ENCODE data around the gene KBTBD12.
A peak's percentile ranks its signal among the peaks of the same experiment; 100 is the strongest.

KBTBD12 gene

GRCh38 chr3:127985655-127986225 is 70.7 kb downstream of the KBTBD12 start:
- DNase-seq (ENCODE audit: low spot score), result no peak

GRCh38 chr3:127986803-127987202 is 71.8 kb downstream of the KBTBD12 start:
- DNase-seq (ENCODE audit: low spot score), result no peak

GRCh38 chr3:127987309-127987995 is 72.4 kb downstream of the KBTBD12 start:
- DNase-seq (ENCODE audit: low spot score), result no peak

- no peak for DNase-seq (ENCODE audit: low spot score)
Measured at GRCh38 chr3:127988770-127989557, 73.9 kb downstream of the KBTBD12 start.

GRCh38 chr3:127990051-127990450 is 75.0 kb downstream of the KBTBD12 start:
- DNase-seq (ENCODE audit: low spot score), result no peak

GRCh38 chr3:127990461-127990860 is 75.4 kb downstream of the KBTBD12 start:
- DNase-seq (ENCODE audit: low spot score), result no peak

GRCh38 chr3:127991251-127991650 is 76.2 kb downstream of the KBTBD12 start:
- no peak for DNase-seq (ENCODE audit: low spot score)

- DNase-seq (ENCODE audit: low spot score), result no peak
Measured at GRCh38 chr3:127991681-127992080, 76.6 kb downstream of the KBTBD12 start.

- no peak for DNase-seq (ENCODE audit: low spot score)
Measured at GRCh38 chr3:127992127-127992526, 77.1 kb downstream of the KBTBD12 start.

- DNase-seq (ENCODE audit: low spot score), result no peak
Measured at GRCh38 chr3:127994011-127994410, 79.0 kb downstream of the KBTBD12 start.

GRCh38 chr3:127997016-127997415 is 82.0 kb downstream of the KBTBD12 start:
- DNase-seq (ENCODE audit: low spot score), result no peak

- DNase-seq (ENCODE audit: low spot score), result no peak
Measured at GRCh38 chr3:127997961-127998360, 82.9 kb downstream of the KBTBD12 start.

GRCh38 chr3:127998596-127998995 is 83.6 kb downstream of the KBTBD12 start:
- no peak for DNase-seq (ENCODE audit: low spot score)

- DNase-seq (ENCODE audit: low spot score), result no peak
Measured at GRCh38 chr3:127999509-128000106, 84.6 kb downstream of the KBTBD12 start.

GRCh38 chr3:128001576-128001975 is 86.5 kb downstream of the KBTBD12 start:
- no peak for DNase-seq (ENCODE audit: low spot score)

GRCh38 chr3:128004661-128005060 is 89.6 kb downstream of the KBTBD12 start:
- DNase-seq (ENCODE audit: low spot score), result no peak

- DNase-seq (ENCODE audit: low spot score), result peak; percentile 71
Measured at GRCh38 chr3:128006061-128007032, 91.3 kb downstream of the KBTBD12 start.

- no peak for DNase-seq (ENCODE audit: low spot score)
Measured at GRCh38 chr3:128007033-128007424, 92.0 kb downstream of the KBTBD12 start.

GRCh38 chr3:128009952-128010846 is 95.2 kb downstream of the KBTBD12 start:
- DNase-seq (ENCODE audit: low spot score), result no peak

- DNase-seq (ENCODE audit: low spot score), result peak; percentile 86
Measured at GRCh38 chr3:128011140-128011539, 96.1 kb downstream of the KBTBD12 start.

GRCh38 chr3:128012050-128012449 is 97.0 kb downstream of the KBTBD12 start:
- no peak for DNase-seq (ENCODE audit: low spot score)
